CD8-positive, alpha-beta memory T cell (primary cell): ENCODE data around the gene LAMA2. TPM values are rescaled to one million over a fixed set of nuclear protein-coding genes. Genes with fewer than 3 reads are reported as not detected.

ENCODE experiments used
- CTCF ChIA-PET: fragments of 350-600 bp; sonication (Branson Sonifier 250); formaldehyde crosslinking; loops from one replicate; lab custom pipeline; 2021; ENCODE audit warnings: antibody characterized with exemption; lab: Charles Lee
- POLR2A ChIA-PET: fragments of 350-600 bp; sonication (Branson Sonifier 250); formaldehyde crosslinking; loops from one replicate; lab custom pipeline; 2021; ENCODE audit warnings: antibody characterized with exemption; lab: Charles Lee
- DNase-seq, 5 donors: peaks; one replicate each; pipeline versions ENCODE4 v3.0.0 to v3.0.0-alpha.2; 2020 to 2022; ENCODE audit warnings: mixed read lengths in 1 of 5
- H3K27ac ChIP-seq: one replicate; pipeline ENCODE4 v1.7.0; 2013; ENCODE audit warnings: low read depth, mild to moderate bottlenecking, low read length, moderate library complexity
- H3K27me3 ChIP-seq: 2 replicates; pipeline ENCODE4 v1.7.0; 2013; ENCODE audit warnings: low read length, mild to moderate bottlenecking; ENCODE audit not compliant: insufficient read depth, poor library complexity, severe bottlenecking
- H3K36me3 ChIP-seq: 2 replicates; pipeline ENCODE4 v1.7.0; 2013; ENCODE audit warnings: mild to moderate bottlenecking, low read length, moderate library complexity; ENCODE audit not compliant: insufficient read depth
- H3K4me1 ChIP-seq: 2 replicates; pipeline ENCODE4 v1.7.0; 2013; ENCODE audit warnings: mild to moderate bottlenecking, low read length, moderate library complexity; ENCODE audit not compliant: insufficient read depth
- H3K4me3 ChIP-seq: 2 replicates; pipeline ENCODE4 v1.7.0; 2013; ENCODE audit warnings: mild to moderate bottlenecking, low read length
- H3K9me3 ChIP-seq: 2 replicates; pipeline ENCODE4 v1.7.0; 2013; ENCODE audit warnings: mild to moderate bottlenecking, low read length
- H3K27ac Mint-ChIP-seq, 8 donors: one replicate each; pipeline ENCODE4 v1.8.0; 2020 to 2021; ENCODE audit warnings: mixed read lengths in 8 of 8, mild to moderate bottlenecking in 6 of 8, inconsistent platforms in 3 of 8, moderate library complexity in 3 of 8
- H3K27me3 Mint-ChIP-seq, 2 donors: one replicate each; pipeline ENCODE4 v1.8.0; 2020 to 2021; ENCODE audit warnings: mixed read lengths in 2 of 2, mild to moderate bottlenecking in 1 of 2, moderate library complexity in 1 of 2
- H3K36me3 Mint-ChIP-seq, 3 donors: one replicate each; pipeline ENCODE4 v1.8.0; 2020 to 2021; ENCODE audit warnings: mixed read lengths in 3 of 3, inconsistent platforms in 1 of 3, mild to moderate bottlenecking in 1 of 3
- H3K4me1 Mint-ChIP-seq, 3 donors: one replicate each; pipeline ENCODE4 v1.8.0; 2020 to 2021; ENCODE audit warnings: mixed read lengths in 3 of 3, inconsistent platforms in 1 of 3, mild to moderate bottlenecking in 1 of 3
- H3K4me3 Mint-ChIP-seq, 7 donors: one replicate each; pipeline ENCODE4 v1.8.0; 2020 to 2021; ENCODE audit warnings: mixed read lengths in 7 of 7, mild to moderate bottlenecking in 6 of 7, moderate library complexity in 4 of 7, inconsistent platforms in 2 of 7
- H3K9me3 Mint-ChIP-seq, 5 donors: one replicate each; pipeline ENCODE4 v1.8.0; 2020 to 2022; ENCODE audit warnings: mixed read lengths in 5 of 5, mild to moderate bottlenecking in 3 of 5, moderate library complexity in 2 of 5, inconsistent platforms in 1 of 5
- polyA plus RNA-seq: library from polyadenylated mRNA; unstranded; fragments of 300-500 nt; fragmentation: Illumina TruSeq; gene quantifications from one replicate; pipeline ENCODE4 v1.2.3, GENCODE V29; 2021
- total RNA-seq, 2 experiments: library from RNA; stranded (reverse); gene quantifications; one replicate each; pipeline ENCODE4 v1.2.3, GENCODE V29; 2021

The LAMA2 gene
- total and polyA plus RNA-seq, 3 experiments from 2014 or later = 0.09 to 0.96 (median 0.45) TPM

DNA sequence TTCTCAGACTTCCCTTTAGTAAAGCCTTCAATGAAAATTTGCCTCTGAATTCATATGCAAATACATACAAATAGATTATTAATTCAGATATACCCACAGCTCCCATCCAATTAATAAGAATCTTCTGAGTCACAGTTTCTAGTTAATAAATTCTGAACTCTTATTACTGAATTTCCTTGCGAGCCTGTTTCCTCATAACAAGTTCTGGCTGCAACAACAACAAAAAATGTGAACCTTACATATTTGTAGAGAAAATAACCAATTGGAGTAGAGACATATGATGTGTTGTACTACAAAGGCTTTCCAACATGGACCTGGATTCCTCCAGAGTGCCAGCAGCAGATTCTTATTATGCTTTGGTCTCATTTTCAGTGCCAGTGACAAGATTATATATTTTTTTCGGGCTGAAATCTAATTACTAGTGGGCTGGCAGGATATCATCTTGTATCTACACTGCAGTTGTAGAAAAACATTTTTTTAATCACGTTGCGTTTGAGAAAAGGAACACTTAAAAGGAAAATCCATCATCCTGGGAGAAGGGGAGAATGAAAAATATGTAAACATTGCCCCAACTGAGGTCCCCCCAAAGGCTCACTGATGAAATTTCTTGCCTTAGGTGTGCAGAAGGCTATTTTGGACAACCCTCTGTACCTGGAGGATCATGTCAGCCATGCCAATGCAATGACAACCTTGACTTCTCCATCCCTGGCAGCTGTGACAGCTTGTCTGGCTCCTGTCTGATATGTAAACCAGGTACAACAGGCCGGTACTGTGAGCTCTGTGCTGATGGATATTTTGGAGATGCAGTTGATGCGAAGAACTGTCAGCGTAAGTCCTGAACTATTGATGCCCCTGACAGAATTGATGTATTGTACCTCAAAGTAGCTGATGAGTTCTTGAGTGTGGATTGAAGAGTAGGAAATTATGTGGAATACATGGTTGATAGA lies 404.6 kb downstream of the LAMA2 start:
- H3K27me3 Mint-ChIP-seq = peaks cover 4 to 5% of the 10 kb centered on the region in 2 donors
- CTCF ChIA-PET = no interaction called here

DNA sequence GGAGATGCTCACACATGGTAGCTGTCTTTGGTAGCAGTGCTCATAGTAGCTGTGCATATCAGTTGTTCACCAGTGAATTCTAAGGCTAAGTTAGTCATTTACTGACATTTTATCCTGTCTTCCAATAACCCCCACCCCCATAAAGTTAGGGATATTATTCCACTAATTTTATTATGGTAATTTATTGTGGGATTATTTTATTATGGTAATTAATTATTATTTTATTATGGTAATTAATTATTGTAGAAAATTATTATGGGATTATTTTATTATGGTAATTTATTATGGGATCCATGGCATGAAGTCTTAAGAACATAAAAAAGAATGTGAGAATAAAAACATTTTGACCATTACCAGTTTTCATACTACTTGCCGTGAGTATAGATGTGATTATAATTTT lies 406.5 kb downstream of the LAMA2 start:
- no peak overlapping the region for H3K27ac ChIP-seq
- Mint-ChIP-seq H3K27me3 (peaks cover 2 to 4% of the 10 kb centered on the region in 2 donors), H3K4me3 (no peak overlapping the region), H3K9me3 (no peaks in the 10 kb centered on the region), H3K36me3 (no peaks in the 10 kb centered on the region), H3K4me1 (peaks cover 0 to 5% (median 3%) of the 10 kb centered on the region in 3 donors), H3K27ac (no peak overlapping the region)
- ChIA-PET CTCF (no interaction called here), POLR2A (no interaction called here)
- no peak for DNase-seq
- H3K36me3 ChIP-seq = no peaks in the 10 kb centered on the region
- no peaks in the 10 kb centered on the region for H3K9me3 ChIP-seq
- no peaks in the 10 kb centered on the region for H3K27me3 ChIP-seq
- H3K4me3 ChIP-seq = no peak overlapping the region
- H3K4me1 ChIP-seq = no peaks in the 10 kb centered on the region

More for the DNA sequence above, 404.6 kb downstream of the LAMA2 start:
- DNase-seq = no peak
- Mint-ChIP-seq H3K4me1 (peaks cover 11 to 21% (median 17%) of the 10 kb centered on the region in 3 donors), H3K36me3 (peaks cover 0 to 4% (median 0%) of the 10 kb centered on the region in 3 donors), H3K9me3 (no peaks in the 10 kb centered on the region), H3K4me3 (no peak overlapping the region), H3K27ac (no peak overlapping the region)
- Histone ChIP-seq H3K4me1 (no peaks in the 10 kb centered on the region), H3K4me3 (no peak overlapping the region), H3K9me3 (no peaks in the 10 kb centered on the region), H3K27me3 (no peaks in the 10 kb centered on the region), H3K36me3 (no peaks in the 10 kb centered on the region), H3K27ac (no peak overlapping the region)
- POLR2A ChIA-PET = no interaction called here

DNA sequence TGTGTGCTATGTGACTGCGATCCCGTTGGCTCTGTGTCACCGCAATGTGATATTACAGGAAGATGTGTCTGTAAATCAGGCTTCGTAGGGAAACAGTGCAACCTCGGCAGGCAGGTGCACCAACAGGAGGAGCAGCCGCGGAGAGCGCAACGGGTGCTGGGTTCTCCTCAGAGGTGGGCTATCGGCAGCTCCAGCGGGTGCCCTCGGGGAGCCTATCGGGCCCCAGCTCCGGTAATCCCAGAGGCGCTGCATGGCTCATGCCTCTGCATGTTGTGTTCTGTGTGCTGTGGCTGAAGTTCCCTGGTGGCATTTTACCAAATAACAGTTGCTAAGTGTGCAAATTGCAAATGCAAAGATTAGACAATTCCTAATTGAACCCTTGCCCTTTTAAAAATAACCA lies 409.9 kb downstream of the LAMA2 start:
- H3K9me3 Mint-ChIP-seq = no peaks in the 10 kb centered on the region
- ChIA-PET CTCF (no interaction called here), POLR2A (no interaction called here)
- no peaks in the 10 kb centered on the region for H3K9me3 ChIP-seq
- peaks cover 0 to 4% of the 10 kb centered on the region in 2 donors for H3K27me3 Mint-ChIP-seq
- no peak overlapping the region for H3K27ac Mint-ChIP-seq
- H3K36me3 Mint-ChIP-seq = no peaks in the 10 kb centered on the region
- H3K36me3 ChIP-seq = no peaks in the 10 kb centered on the region
- no peaks in the 10 kb centered on the region for H3K27me3 ChIP-seq
- no peak overlapping the region for H3K4me3 Mint-ChIP-seq
- H3K4me3 ChIP-seq = no peak overlapping the region
- H3K4me1 ChIP-seq = no peaks in the 10 kb centered on the region
- no peaks in the 10 kb centered on the region for H3K4me1 Mint-ChIP-seq
- no peak overlapping the region for H3K27ac ChIP-seq
- no peak for DNase-seq

DNA sequence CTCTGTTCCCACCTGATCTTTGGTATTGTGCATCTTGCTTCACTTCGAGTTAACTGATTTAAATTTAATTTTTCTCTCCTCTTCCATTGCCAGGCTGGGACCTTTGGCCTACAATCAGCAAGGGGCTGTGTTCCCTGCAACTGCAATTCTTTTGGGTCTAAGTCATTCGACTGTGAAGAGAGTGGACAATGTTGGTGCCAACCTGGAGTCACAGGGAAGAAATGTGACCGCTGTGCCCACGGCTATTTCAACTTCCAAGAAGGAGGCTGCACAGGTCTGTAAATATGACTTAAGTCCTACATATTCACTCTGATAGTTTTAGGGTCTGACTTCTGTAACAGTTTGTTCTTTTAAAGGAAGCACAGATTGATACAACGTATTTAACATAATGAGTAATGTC lies 414.7 kb downstream of the LAMA2 start:
- Histone ChIP-seq H3K36me3 (no peaks in the 10 kb centered on the region), H3K4me3 (no peak overlapping the region), H3K4me1 (no peaks in the 10 kb centered on the region), H3K27me3 (no peaks in the 10 kb centered on the region), H3K9me3 (no peaks in the 10 kb centered on the region), H3K27ac (no peak overlapping the region)
- no peak for DNase-seq
- Mint-ChIP-seq H3K4me1 (no peaks in the 10 kb centered on the region), H3K27ac (no peak overlapping the region), H3K36me3 (peaks cover 0 to 6% (median 0%) of the 10 kb centered on the region in 3 donors), H3K27me3 (peaks cover 0 to 4% of the 10 kb centered on the region in 2 donors), H3K4me3 (no peak overlapping the region), H3K9me3 (no peaks in the 10 kb centered on the region)
- ChIA-PET CTCF (no interaction called here), POLR2A (no interaction called here)

- no peaks in the 10 kb centered on the region for H3K36me3 ChIP-seq
- H3K36me3 Mint-ChIP-seq = peaks cover 0 to 17% (median 1%) of the 10 kb centered on the region in 3 donors
- peaks cover 5 to 10% of the 10 kb centered on the region in 2 donors for H3K27me3 Mint-ChIP-seq
- no peak overlapping the region for H3K27ac ChIP-seq
- no peaks in the 10 kb centered on the region for H3K4me1 ChIP-seq
- no peak overlapping the region for H3K27ac Mint-ChIP-seq
- H3K27me3 ChIP-seq = no peaks in the 10 kb centered on the region
- no peak overlapping the region for H3K4me3 ChIP-seq
- DNase-seq = no peak
- no peaks in the 10 kb centered on the region for H3K4me1 Mint-ChIP-seq
- H3K9me3 Mint-ChIP-seq = peaks cover 0 to 1% (median 0%) of the 10 kb centered on the region in 5 donors
- H3K9me3 ChIP-seq = no peaks in the 10 kb centered on the region
- H3K4me3 Mint-ChIP-seq = no peak overlapping the region
- ChIA-PET CTCF (no interaction called here), POLR2A (no interaction called here)
Observed at GRCh38 chr6:129302671-129303070, 419.7 kb downstream of the LAMA2 start.

- Mint-ChIP-seq H3K4me3 (no peak overlapping the region), H3K36me3 (peaks cover 0 to 18% (median 3%) of the 10 kb centered on the region in 3 donors), H3K4me1 (no peaks in the 10 kb centered on the region), H3K27me3 (peaks cover 5 to 31% of the 10 kb centered on the region in 2 donors), H3K27ac (no peak overlapping the region), H3K9me3 (peaks cover 0 to 1% (median 0%) of the 10 kb centered on the region in 5 donors)
- Histone ChIP-seq H3K27me3 (no peaks in the 10 kb centered on the region), H3K27ac (no peak overlapping the region), H3K9me3 (no peaks in the 10 kb centered on the region), H3K4me1 (no peaks in the 10 kb centered on the region), H3K36me3 (no peaks in the 10 kb centered on the region), H3K4me3 (no peak overlapping the region)
- POLR2A ChIA-PET = no interaction called here
- CTCF ChIA-PET = no interaction called here
- no peak for DNase-seq
Observed at GRCh38 chr6:129306826-129307225, 423.9 kb downstream of the LAMA2 start.

GRCh38 chr6:129307845-129308244 lies 424.9 kb downstream of the LAMA2 start:
- Histone ChIP-seq H3K27me3 (no peaks in the 10 kb centered on the region), H3K4me3 (no peak overlapping the region), H3K36me3 (no peaks in the 10 kb centered on the region), H3K27ac (no peak overlapping the region), H3K4me1 (no peaks in the 10 kb centered on the region), H3K9me3 (no peaks in the 10 kb centered on the region)
- H3K27me3 Mint-ChIP-seq = peaks cover 5 to 31% of the 10 kb centered on the region in 2 donors
- no peak overlapping the region for H3K27ac Mint-ChIP-seq
- CTCF ChIA-PET = no interaction called here
- no peak for DNase-seq
- POLR2A ChIA-PET = no interaction called here
- peaks cover 0 to 14% (median 3%) of the 10 kb centered on the region in 3 donors for H3K36me3 Mint-ChIP-seq
- H3K4me1 Mint-ChIP-seq = no peaks in the 10 kb centered on the region
- no peak overlapping the region for H3K4me3 Mint-ChIP-seq
- H3K9me3 Mint-ChIP-seq = peaks cover 0 to 1% (median 0%) of the 10 kb centered on the region in 5 donors

- Histone ChIP-seq H3K36me3 (no peaks in the 10 kb centered on the region), H3K4me1 (no peaks in the 10 kb centered on the region), H3K27ac (no peak overlapping the region), H3K27me3 (no peaks in the 10 kb centered on the region), H3K4me3 (no peak overlapping the region), H3K9me3 (no peaks in the 10 kb centered on the region)
- no peaks in the 10 kb centered on the region for H3K4me1 Mint-ChIP-seq
- DNase-seq = no peak
- peaks cover 5 to 31% of the 10 kb centered on the region in 2 donors for H3K27me3 Mint-ChIP-seq
- ChIA-PET POLR2A (no interaction called here), CTCF (no interaction called here)
- peaks cover 0 to 14% (median 3%) of the 10 kb centered on the region in 3 donors for H3K36me3 Mint-ChIP-seq
- H3K27ac Mint-ChIP-seq = no peak overlapping the region
- H3K4me3 Mint-ChIP-seq = no peak overlapping the region
- H3K9me3 Mint-ChIP-seq = peaks cover 0 to 1% (median 0%) of the 10 kb centered on the region in 5 donors
Observed at GRCh38 chr6:129309154-129309553, 426.2 kb downstream of the LAMA2 start.
